Activated CD8-positive, alpha-beta T cell treated with anti-CD3 and anti-CD28 coated beads for 36 hours (primary cell): Measurements from ENCODE around the gene TSTD2. TPM values are rescaled to one million over a fixed set of nuclear protein-coding genes. Genes with fewer than 3 reads are reported as not detected.
A peak's percentile ranks its signal among the peaks of the same experiment; 100 is the strongest.
"Not testable (repeated sequence)": the region's sequence is repeated elsewhere in the genome, so short reads cannot be mapped to it uniquely, and the experiment has no call there.

Experiments
- ATAC-seq: fragments of 200-7000 bp; cut with Tn5 transposase; one replicate; pipeline ENCODE4 v1.10.0; 2021; ENCODE audit warnings: mild to moderate bottlenecking, moderate library complexity
- CTCF ChIA-PET: fragments of 350-600 bp; sonication (Branson Sonifier 250); formaldehyde crosslinking; loops from one replicate; lab custom pipeline; 2021; ENCODE audit warnings: antibody characterized with exemption; lab: Charles Lee
- POLR2A ChIA-PET: fragments of 350-600 bp; sonication (Branson Sonifier 250); formaldehyde crosslinking; loops from one replicate; lab custom pipeline; 2021; ENCODE audit warnings: antibody characterized with exemption; lab: Charles Lee
- DNase-seq: peaks from one replicate; pipeline ENCODE4 v3.0.0-alpha.2; 2020
- H3K27ac Mint-ChIP-seq: one replicate; pipeline ENCODE4 v1.8.0; 2021; ENCODE audit warnings: mild to moderate bottlenecking, mixed read lengths
- H3K27me3 Mint-ChIP-seq: one replicate; pipeline ENCODE4 v1.8.0; 2021; ENCODE audit warnings: mixed read lengths
- H3K36me3 Mint-ChIP-seq: one replicate; pipeline ENCODE4 v1.8.0; 2021; ENCODE audit warnings: low read depth, mixed read lengths
- H3K4me1 Mint-ChIP-seq: one replicate; pipeline ENCODE4 v1.8.0; 2021; ENCODE audit warnings: low read depth, mixed read lengths
- H3K4me3 Mint-ChIP-seq: one replicate; pipeline ENCODE4 v1.8.0; 2021; ENCODE audit warnings: mild to moderate bottlenecking, moderate library complexity, mixed read lengths
- H3K9me3 Mint-ChIP-seq: one replicate; pipeline ENCODE4 v1.8.0; 2021; ENCODE audit warnings: mixed read lengths
- intact Hi-C: fragments of 100-400 bp; cut with micrococcal nuclease; formaldehyde crosslinking; loops from one replicate; pipeline ENCODE4 v1.10.0; 2022
- total RNA-seq, 2 experiments: library from RNA; stranded (reverse); gene quantifications; one replicate each; pipeline ENCODE4 v1.2.3, GENCODE V29; 2021
- TF ChIP-seq, protein P1 (sequence below): fragments of 200-600 bp; IDR thresholded peaks from one replicate; pipeline ENCODE4 v1.8.0; 2022; ENCODE audit warnings: antibody characterized with exemption, mild to moderate bottlenecking

TSTD2 gene
- total RNA-seq, 2 experiments from 2014 or later: 15.2 to 15.3 TPM

DNA sequence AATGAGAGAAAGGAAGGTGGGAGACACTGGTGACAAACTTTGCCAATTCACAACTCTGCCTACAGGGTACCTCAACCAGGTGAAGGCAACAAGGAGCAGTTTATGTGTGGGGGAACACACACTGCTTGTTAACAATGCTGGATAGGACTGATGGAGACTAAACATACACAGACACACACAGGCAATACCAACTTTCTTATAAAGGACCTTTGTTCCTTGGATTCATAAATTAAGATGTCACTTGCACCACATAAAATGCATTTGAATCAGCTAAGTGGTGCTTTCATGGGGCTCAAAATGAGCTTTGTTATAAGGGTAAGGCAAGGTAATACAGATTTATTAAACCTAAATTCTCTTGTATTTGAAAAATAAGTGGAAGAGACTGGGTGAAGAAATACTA lies 4.0 kb downstream of the TSTD2 start:
- TF ChIP-seq, protein P1, sequence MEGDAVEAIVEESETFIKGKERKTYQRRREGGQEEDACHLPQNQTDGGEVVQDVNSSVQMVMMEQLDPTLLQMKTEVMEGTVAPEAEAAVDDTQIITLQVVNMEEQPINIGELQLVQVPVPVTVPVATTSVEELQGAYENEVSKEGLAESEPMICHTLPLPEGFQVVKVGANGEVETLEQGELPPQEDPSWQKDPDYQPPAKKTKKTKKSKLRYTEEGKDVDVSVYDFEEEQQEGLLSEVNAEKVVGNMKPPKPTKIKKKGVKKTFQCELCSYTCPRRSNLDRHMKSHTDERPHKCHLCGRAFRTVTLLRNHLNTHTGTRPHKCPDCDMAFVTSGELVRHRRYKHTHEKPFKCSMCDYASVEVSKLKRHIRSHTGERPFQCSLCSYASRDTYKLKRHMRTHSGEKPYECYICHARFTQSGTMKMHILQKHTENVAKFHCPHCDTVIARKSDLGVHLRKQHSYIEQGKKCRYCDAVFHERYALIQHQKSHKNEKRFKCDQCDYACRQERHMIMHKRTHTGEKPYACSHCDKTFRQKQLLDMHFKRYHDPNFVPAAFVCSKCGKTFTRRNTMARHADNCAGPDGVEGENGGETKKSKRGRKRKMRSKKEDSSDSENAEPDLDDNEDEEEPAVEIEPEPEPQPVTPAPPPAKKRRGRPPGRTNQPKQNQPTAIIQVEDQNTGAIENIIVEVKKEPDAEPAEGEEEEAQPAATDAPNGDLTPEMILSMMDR: no peak
- ATAC-seq (no peak), DNase-seq (no peak)
- intact Hi-C loops: no loop called here
- H3K36me3 Mint-ChIP-seq: peaks cover 11% of the 10 kb centered on the region
- ChIA-PET POLR2A (no interaction called here), CTCF (interaction anchor here (1.0 to 7.7 kb wide), 4 partner anchors 9 to 241 kb away, joined by 4 to 81 read pairs (median 7); no protein-coding TSS in a partner anchor)
- peaks cover 31% of the 10 kb centered on the region for H3K4me1 Mint-ChIP-seq
- no peaks in the 10 kb centered on the region for H3K27me3 Mint-ChIP-seq
- no peak overlapping the region for H3K27ac Mint-ChIP-seq
- no peaks in the 10 kb centered on the region for H3K9me3 Mint-ChIP-seq
- no peak overlapping the region for H3K4me3 Mint-ChIP-seq

DNA sequence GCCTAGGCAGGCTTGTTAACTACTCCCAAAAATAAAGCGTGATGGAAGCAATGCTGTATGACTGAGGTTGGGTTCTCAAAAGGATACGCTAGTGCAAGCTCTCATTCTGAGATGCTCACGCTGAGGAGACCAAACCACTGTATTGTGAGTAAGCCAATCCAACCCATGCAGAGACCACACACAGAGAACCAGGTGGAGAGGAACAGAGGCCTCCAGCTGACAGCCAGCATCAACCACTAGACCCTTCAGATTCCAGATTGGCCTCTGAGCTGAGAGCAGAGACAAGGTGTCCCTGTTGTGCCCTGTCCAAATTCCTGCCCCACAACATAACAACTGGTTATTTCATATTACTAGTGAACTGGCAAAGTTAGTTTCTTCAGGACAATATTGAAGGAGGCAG lies 4.5 kb downstream of the TSTD2 start:
- H3K4me1 Mint-ChIP-seq: peaks cover 31% of the 10 kb centered on the region
- TF ChIP-seq, protein P1: no peak
- intact Hi-C loops: no loop called here
- no peaks in the 10 kb centered on the region for H3K27me3 Mint-ChIP-seq
- no peak overlapping the region for H3K4me3 Mint-ChIP-seq
- ATAC-seq (no peak), DNase-seq (no peak)
- ChIA-PET CTCF (interaction anchor here (1.0 to 7.7 kb wide), 4 partner anchors 10 to 241 kb away, joined by 4 to 81 read pairs (median 7); no protein-coding TSS in a partner anchor), POLR2A (interaction anchor here (0.8 kb wide), 1 partner anchor 10 kb away, joined by 3 read pairs; no protein-coding TSS in a partner anchor)
- peaks cover 9% of the 10 kb centered on the region for H3K36me3 Mint-ChIP-seq
- H3K9me3 Mint-ChIP-seq: no peaks in the 10 kb centered on the region
- no peak overlapping the region for H3K27ac Mint-ChIP-seq

DNA sequence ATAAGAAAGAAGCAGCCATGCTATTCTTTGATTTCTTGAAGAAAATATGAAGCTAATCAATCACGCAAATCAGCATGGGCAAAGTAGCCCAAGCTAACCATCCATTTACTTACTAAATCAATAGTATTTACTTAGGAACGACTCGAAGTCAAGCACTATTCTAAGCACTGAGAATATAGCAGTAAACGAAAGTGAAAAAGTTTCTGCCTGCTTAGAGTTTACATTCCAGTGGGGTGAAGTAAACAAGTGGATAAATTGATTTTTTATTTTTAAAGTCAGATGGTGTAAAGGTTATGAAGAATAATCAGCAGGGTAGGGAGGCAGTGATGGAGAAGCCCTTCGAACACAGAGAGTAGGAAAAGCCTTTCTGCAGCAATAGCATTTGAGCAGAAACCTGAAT lies 5.5 kb downstream of the TSTD2 start:
- intact Hi-C loops: no loop called here
- ChIA-PET POLR2A (no interaction called here), CTCF (interaction anchor here (1.3 to 7.7 kb wide), 3 partner anchors 11 to 29 kb away, joined by 4 to 81 read pairs (median 10); no protein-coding TSS in a partner anchor)
- H3K4me3 Mint-ChIP-seq: no peak overlapping the region
- TF ChIP-seq, protein P1: no peak
- H3K27ac Mint-ChIP-seq: no peak overlapping the region
- DNase-seq: no peak
- H3K9me3 Mint-ChIP-seq: no peaks in the 10 kb centered on the region
- H3K36me3 Mint-ChIP-seq: peaks cover 13% of the 10 kb centered on the region
- peaks cover 31% of the 10 kb centered on the region for H3K4me1 Mint-ChIP-seq
- ATAC-seq: no peak
- no peaks in the 10 kb centered on the region for H3K27me3 Mint-ChIP-seq

- Mint-ChIP-seq H3K4me3 (no peak overlapping the region), H3K27ac (no peak overlapping the region), H3K9me3 (no peaks in the 10 kb centered on the region), H3K36me3 (peaks cover 23% of the 10 kb centered on the region), H3K27me3 (no peaks in the 10 kb centered on the region), H3K4me1 (peaks cover 22% of the 10 kb centered on the region)
- TF ChIP-seq, protein P1: no peak
- CTCF ChIA-PET: interaction anchor here (0.9 kb wide), 1 partner anchor 27 kb away, joined by 3 read pairs; no protein-coding TSS in a partner anchor
- no peak for DNase-seq
- intact Hi-C loops: no loop called here
- POLR2A ChIA-PET: no interaction called here
- no peak for ATAC-seq
Observed at GRCh38 chr9:97625620-97626019, 7.5 kb downstream of the TSTD2 start.

GRCh38 chr9:97623946-97624345 lies 9.2 kb downstream of the TSTD2 start:
- intact Hi-C loops: no loop called here
- Mint-ChIP-seq H3K4me3 (no peak overlapping the region), H3K4me1 (peaks cover 15% of the 10 kb centered on the region), H3K27me3 (no peaks in the 10 kb centered on the region), H3K36me3 (peaks cover 29% of the 10 kb centered on the region), H3K27ac (no peak overlapping the region), H3K9me3 (no peaks in the 10 kb centered on the region)
- DNase-seq (no peak), ATAC-seq (peak; percentile 49)
- TF ChIP-seq, protein P1: no peak
- ChIA-PET POLR2A (interaction anchor here (0.6 to 1.1 kb wide), 2 partner anchors 9 to 12 kb away, joined by 3 read pairs; no protein-coding TSS in a partner anchor), CTCF (interaction anchor here (1.3 to 2.1 kb wide), 3 partner anchors 8 to 155 kb away, joined by 3 to 11 read pairs (median 5); no protein-coding TSS in a partner anchor)

DNA sequence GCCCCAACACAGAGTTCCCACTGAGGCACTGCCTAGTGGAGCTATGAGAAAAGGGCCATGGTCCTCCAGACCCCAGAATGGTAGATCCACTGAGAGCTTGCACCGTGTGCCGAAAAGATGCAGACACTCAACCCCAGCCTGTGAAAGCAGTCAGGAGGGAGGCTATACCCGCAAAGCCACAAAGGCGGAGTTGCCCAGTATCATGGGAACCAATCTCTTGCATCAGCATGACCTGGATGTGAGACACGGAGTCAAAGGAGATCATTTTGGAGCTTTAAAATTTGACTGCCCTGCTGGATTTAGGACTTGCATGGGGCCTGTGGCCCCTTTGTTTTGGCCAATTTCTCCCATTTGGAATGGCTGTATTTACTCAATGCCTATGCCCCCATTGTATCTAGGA lies 10.7 kb downstream of the TSTD2 start:
- ATAC-seq, H3K9me3 Mint-ChIP-seq, CTCF ChIA-PET, DNase-seq, H3K27me3 Mint-ChIP-seq, intact Hi-C loops, H3K27ac Mint-ChIP-seq, H3K4me3 Mint-ChIP-seq: not testable (repeated sequence)
- POLR2A ChIA-PET: interaction anchor here (0.9 kb wide), 1 partner anchor 14 kb away, joined by 3 read pairs; no protein-coding TSS in a partner anchor
- Mint-ChIP-seq H3K36me3 (peaks cover 29% of the 10 kb centered on the region), H3K4me1 (peaks cover 20% of the 10 kb centered on the region)

DNA sequence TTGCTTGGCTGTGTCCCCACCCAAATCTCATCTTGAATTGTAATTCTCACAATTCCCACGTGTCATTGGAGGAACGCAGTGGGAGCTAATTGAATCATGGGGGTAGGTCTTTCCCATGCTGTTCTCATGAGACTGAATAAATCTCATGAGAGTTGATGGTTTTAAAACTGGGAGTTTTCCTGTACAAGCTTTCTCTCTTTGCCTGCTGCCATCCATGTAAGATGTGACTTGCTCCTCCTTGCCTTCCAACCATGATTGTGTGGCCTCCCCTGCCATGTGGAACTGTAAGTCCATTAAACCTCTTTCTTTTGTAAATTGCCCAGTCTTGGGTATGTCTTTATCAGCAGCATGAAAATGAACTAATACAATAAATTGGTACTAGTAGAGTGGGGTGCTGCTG lies 13.1 kb downstream of the TSTD2 start:
- peak overlapping the region; percentile 17 for H3K27ac Mint-ChIP-seq
- CTCF ChIA-PET, intact Hi-C loops, H3K9me3 Mint-ChIP-seq, POLR2A ChIA-PET, DNase-seq, H3K27me3 Mint-ChIP-seq, H3K4me3 Mint-ChIP-seq, ATAC-seq: not testable (repeated sequence)
- peaks cover 31% of the 10 kb centered on the region for H3K36me3 Mint-ChIP-seq
- H3K4me1 Mint-ChIP-seq: peaks cover 21% of the 10 kb centered on the region
